Measurements from ENCODE around the gene TFDP2.

DNA sequence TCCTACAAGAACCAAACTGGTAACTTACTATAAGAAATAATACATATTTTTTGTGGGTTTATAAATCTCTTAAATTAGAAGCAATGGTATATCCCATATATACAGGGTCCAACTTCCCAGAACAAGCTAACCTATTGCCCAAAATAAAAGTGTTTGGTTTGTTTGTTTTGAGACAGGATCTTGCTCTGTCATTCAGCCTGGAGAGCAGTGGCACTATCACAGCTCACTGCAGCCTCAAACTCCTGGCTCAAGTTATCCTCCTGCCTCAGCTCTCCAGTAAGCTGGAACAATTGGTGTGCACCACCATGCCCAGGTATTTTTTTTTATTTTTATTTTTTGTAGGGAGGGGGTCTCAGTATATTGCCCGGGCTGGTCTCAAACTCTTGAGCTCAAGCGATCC is 135.4 kb downstream of the TFDP2 start:
- no peak for TF ChIP-seq TCF12 (IDR thresholded peaks at IDR 0.05; ENCODE audit: low read depth)
- no peak for TF ChIP-seq EGR1 (IDR thresholded peaks at IDR 0.05)
- no peak for TF ChIP-seq EP300 (IDR thresholded peaks at IDR 0.05; ENCODE audit: borderline replicate concordance)
- TF ChIP-seq TAF1 (IDR thresholded peaks at IDR 0.05; ENCODE audit: low read depth), result no peak
